GM12878 (cell line): ENCODE measurements around the gene CTIF.

Source experiments
- CTCF ChIP-seq, 3 experiments: IDR thresholded peaks in 2 of 3; conservative IDR thresholded peaks in 1 of 3; 2 replicates each; pipeline ENCODE4 v1.5.1; 2011; ENCODE audit warnings: low read depth in 3 of 3, low read length in 3 of 3, mild to moderate bottlenecking in 3 of 3, control low read depth in 2 of 3, moderate library complexity in 2 of 3, inconsistent platforms in 1 of 3, mixed read lengths in 1 of 3; ENCODE audit not compliant: control insufficient read depth in 2 of 3, insufficient read depth in 1 of 3; ENCODE audit errors: extremely low read depth in 1 of 3
- POLR2A ChIP-seq: IDR thresholded peaks from 2 replicates; pipeline ENCODE4 v1.6.1; 2011; ENCODE audit warnings: low read depth, mild to moderate bottlenecking, low read length
- SIN3A ChIP-seq: IDR thresholded peaks from 2 replicates; pipeline ENCODE4 v1.6.1; 2012; ENCODE audit warnings: low read depth, low read length, improper control_type of control experiment
- TAF1 ChIP-seq: IDR thresholded peaks from 2 replicates; pipeline ENCODE4 v1.6.1; 2011; ENCODE audit warnings: mild to moderate bottlenecking, low read depth, low read length, borderline replicate concordance
- ZNF24 ChIP-seq: fragments of 450-650 bp; IDR thresholded peaks from 2 replicates; pipeline ENCODE4 v1.6.1; 2017; ENCODE audit warnings: antibody characterized with exemption, mild to moderate bottlenecking
- TF ChIP-seq, protein P1 (sequence below): IDR thresholded peaks from 2 replicates; pipeline ENCODE4 v1.6.1; 2012; ENCODE audit warnings: low read depth, low read length, improper control_type of control experiment

- TF ChIP-seq CTCF (IDR thresholded peaks at IDR 0.05 in 2 of 3, conservative IDR thresholded peaks at IDR 0.05 in 1 of 3; ENCODE audit: control insufficient read depth in 2 of 3, extremely low read depth in 1 of 3, insufficient read depth in 1 of 3, low read depth in 3 of 3, low read length in 3 of 3) (no peak), POLR2A (no peak), TAF1 (no peak), SIN3A (no peak), ZNF24 (no peak)
- TF ChIP-seq, protein P1, sequence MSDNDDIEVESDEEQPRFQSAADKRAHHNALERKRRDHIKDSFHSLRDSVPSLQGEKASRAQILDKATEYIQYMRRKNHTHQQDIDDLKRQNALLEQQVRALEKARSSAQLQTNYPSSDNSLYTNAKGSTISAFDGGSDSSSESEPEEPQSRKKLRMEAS = no peak
These were observed 282.4 kb downstream of the CTIF start for GRCh38 chr18:48821251-48821590.
